GM18511 (cell line): Measurements from ENCODE around the gene S100G.
"Not testable (repeated sequence)": the region's sequence is repeated elsewhere in the genome, so short reads cannot be mapped to it uniquely, and the experiment has no call there.

Experiments
- ATAC-seq: cut with Tn5 transposase; IDR thresholded peaks from one replicate; pipeline ENCODE4 v1.9.1; 2021; ENCODE audit warnings: mild to moderate bottlenecking, moderate library complexity; ENCODE audit not compliant: unreplicated experiment

The S100G gene

GRCh38 chrX:16649858-16650257 is at the start of gene S100G:
S100G (plus strand) TSS chrX:16650158; CDS start chrX:16651007, 849 bp downstream.
- ATAC-seq, result no peak

- ATAC-seq, result no peak
These were observed 48.1 kb upstream of the S100G start for GRCh38 chrX:16601885-16602284.

- not testable (repeated sequence) for ATAC-seq
These were observed 46.7 kb upstream of the S100G start for GRCh38 chrX:16603235-16603634.

- no peak for ATAC-seq
These were observed 46.1 kb upstream of the S100G start for GRCh38 chrX:16603822-16604221.

GRCh38 chrX:16604337-16604736 is 45.6 kb upstream of the S100G start:
- ATAC-seq, result no peak

- no peak for ATAC-seq
These were observed 43.7 kb upstream of the S100G start for GRCh38 chrX:16606142-16606720.

- ATAC-seq, result no peak
These were observed 39.8 kb upstream of the S100G start for GRCh38 chrX:16610121-16610621.

GRCh38 chrX:16610654-16611053 is 39.3 kb upstream of the S100G start:
- ATAC-seq, result not testable (repeated sequence)

- ATAC-seq, result no peak
These were observed 37.6 kb upstream of the S100G start for GRCh38 chrX:16612257-16612897.

- no peak for ATAC-seq
These were observed 32.6 kb upstream of the S100G start for GRCh38 chrX:16617382-16617781.

- no peak for ATAC-seq
These were observed 31.5 kb upstream of the S100G start for GRCh38 chrX:16618422-16618821.

GRCh38 chrX:16619024-16619423 is 30.9 kb upstream of the S100G start:
- ATAC-seq, result no peak

- ATAC-seq, result not testable (repeated sequence)
These were observed 21.4 kb upstream of the S100G start for GRCh38 chrX:16628511-16628910.

GRCh38 chrX:16628946-16629595 is 20.9 kb upstream of the S100G start:
- ATAC-seq, result no peak

GRCh38 chrX:16629909-16630308 is 20.0 kb upstream of the S100G start:
- no peak for ATAC-seq

- ATAC-seq, result no peak
These were observed 16.2 kb upstream of the S100G start for GRCh38 chrX:16633754-16634153.

- ATAC-seq, result no peak
These were observed 14.9 kb upstream of the S100G start for GRCh38 chrX:16635040-16635439.

GRCh38 chrX:16635596-16635995 is 14.4 kb upstream of the S100G start:
- no peak for ATAC-seq

GRCh38 chrX:16638533-16638932 is 11.4 kb upstream of the S100G start:
- ATAC-seq, result no peak

GRCh38 chrX:16639966-16640365 is 10.0 kb upstream of the S100G start:
- no peak for ATAC-seq

GRCh38 chrX:16640823-16641222 is 9.1 kb upstream of the S100G start:
- ATAC-seq, result no peak

GRCh38 chrX:16643176-16643575 is 6.8 kb upstream of the S100G start:
- no peak for ATAC-seq
